Erythroblast (primary cell): ENCODE data around the gene CLDN6.

Source experiments
- GATA1 ChIP-seq: IDR thresholded peaks from 2 replicates; pipeline ENCODE4 v1.6.1; 2011; ENCODE audit warnings: low read depth, mild to moderate bottlenecking, control low read depth, low read length, moderate library complexity
- POLR2A ChIP-seq: IDR thresholded peaks from 2 replicates; pipeline ENCODE4 v1.6.1; 2011; ENCODE audit warnings: mild to moderate bottlenecking, low read length

DNA sequence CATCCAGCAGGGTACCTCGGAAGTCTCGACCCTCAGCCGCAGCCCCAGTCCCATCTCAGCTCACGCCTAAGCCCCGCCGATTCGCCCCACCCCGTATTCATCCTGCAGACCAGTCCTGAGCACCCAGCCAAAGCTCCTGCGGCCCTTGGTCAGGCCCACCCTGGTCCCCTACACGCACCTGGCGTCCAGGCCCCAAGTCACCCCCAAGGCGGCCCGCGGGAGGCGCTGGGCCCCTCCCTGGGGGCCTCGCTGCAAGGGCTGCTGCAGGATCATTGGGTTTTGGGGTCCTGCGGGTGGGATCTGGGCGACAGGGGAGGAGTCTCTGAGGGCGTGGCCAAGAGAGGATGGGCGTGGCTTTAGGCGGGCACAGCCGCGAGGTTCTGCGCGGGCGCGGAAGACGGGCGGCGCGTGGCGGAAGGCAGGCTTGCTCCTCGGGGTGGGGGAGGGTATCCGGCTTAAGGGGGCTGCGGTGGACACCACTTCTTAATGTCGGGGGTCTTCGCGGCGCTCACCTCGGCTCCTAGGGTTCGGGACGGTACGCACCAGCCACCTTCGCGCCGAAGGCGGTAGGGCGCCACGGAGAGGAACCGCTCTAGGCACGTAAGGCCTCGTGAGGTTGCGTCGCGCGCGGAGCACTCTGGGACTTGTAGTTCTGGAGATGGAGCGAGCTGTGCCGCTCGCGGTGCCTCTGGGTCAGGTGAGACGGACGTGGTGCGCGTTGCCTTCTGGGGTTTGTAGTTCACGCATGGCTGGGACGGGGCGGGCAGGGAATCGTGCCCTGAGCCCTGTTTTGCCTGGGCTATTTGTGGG lies 5.9 kb upstream of the CLDN6 start, which contains the start of the genes HCFC1R1 and THOC6:
- peak; percentile 94 for TF ChIP-seq POLR2A
- TF ChIP-seq GATA1 = no peak
